Stimulated activated CD8-positive, alpha-beta memory T cell treated with anti-CD3 and anti-CD28 coated beads, Interleukin-15, amount 100 ng/mL, for 1 hour (primary cell): ENCODE results near the gene MN1.

Experiments used
- DNase-seq: peaks from one replicate; pipeline ENCODE4 v3.0.0-alpha.2; 2020; ENCODE audit warnings: low read depth

MN1 gene

DNA sequence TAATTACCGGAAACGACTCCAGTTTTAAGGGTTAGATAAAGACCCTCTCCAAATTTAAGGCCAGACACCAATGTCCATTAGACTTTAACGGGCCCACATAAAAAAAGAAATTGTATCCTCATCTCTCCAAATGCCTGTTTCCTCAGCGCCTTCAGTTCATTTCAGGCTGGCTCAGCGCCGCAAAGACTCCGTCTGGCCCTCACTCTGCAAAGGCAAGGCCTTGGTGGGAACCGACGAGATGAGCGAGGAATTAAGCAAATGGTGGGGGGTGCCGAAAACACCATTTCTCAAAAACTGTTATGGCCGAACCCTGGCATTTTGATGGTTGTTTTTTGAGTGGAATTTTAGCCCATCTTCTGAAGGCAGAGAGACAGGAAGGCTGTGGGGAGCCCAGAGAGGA lies 15.7 kb downstream of the MN1 start:
- DNase-seq = no peak

DNA sequence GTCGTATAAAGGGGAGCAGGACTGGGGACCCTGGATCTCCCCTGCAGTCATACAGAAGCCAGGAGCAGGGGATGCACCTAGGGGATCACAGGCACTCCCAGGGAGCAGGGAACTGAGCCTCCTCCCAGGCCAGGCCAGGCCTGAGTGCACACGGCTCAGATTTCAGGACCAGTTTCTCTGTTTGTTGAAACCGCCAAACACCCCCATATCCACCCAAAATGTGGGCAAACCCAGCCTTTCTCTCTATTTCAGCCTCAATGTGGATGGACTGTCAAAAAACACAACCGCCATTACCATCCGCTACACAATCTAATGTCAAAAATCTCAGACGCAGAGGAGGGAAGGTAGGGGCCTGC lies 17.5 kb downstream of the MN1 start:
- DNase-seq = no peak

DNA sequence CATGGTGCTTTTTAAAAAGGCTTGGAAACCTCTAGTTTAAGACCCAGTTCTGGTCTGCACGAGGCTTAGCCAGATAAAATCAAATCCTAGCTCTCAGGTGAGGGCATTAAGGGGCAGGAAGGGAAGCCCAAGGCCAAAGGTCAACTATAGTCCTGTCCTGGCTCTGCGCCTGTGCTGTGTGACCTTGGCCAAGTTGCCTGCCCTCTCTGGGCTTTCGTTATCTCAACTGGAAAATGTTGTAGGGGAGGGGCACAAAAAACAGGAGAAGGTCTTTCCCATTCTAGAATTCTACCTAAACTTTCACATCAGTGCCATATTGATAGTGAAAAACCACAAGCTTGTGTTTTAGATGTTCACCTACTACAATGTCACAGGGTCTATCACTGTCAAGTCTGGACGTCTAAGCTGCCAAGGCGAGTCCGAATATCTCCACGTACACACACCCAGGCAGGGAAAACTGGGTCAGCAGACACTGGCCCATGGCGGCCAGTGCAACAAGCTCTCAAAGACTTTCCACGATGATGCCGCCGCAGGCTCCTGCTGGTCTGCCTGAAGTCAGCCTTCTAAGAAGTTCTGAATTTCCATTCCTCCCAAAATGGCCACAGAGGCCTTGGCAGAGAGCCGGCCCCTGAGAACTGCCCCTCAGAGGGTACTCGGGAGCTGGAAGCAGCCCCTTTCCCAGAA lies 18.0 kb downstream of the MN1 start:
- no peak for DNase-seq

DNA sequence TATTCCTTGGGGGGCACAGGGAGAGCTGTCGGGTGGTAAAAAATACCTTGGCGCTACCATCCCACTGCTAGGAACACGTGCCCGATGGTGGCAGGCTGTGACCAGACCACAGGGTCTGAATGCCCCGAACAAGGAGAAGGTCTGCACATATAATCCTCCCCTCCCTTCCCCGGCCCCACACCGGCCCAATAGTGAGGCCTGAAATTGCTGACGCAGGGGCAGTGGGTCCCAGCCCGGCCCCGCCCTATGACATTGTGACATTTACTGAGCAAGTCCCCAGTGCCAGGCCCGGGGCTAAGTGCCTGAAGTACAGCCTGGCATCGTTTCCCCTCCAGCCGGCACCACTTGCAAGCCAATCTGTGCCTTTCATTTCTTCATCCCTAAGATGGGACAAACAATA lies 19.5 kb downstream of the MN1 start:
- no peak for DNase-seq

DNA sequence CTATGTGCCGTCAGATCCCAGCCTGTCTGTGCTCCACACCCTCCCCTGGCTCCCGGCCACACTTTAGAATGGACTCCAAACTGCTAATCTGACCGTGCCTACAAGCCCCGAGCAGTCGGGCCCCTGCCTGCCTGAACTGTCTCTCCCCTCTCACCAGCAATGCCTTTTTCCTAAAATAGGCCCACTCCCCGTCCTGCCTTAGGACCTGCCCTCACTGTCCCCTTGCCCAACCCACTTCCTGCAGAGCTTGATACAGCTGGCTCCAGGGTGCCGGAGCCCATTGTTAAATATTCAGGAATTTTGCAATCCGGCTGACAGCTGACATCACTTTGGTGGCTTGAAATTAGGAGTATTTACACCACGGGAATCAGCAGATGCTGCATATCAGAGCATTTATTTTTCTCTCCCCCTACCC lies 21.4 kb downstream of the MN1 start:
- no peak for DNase-seq

DNA sequence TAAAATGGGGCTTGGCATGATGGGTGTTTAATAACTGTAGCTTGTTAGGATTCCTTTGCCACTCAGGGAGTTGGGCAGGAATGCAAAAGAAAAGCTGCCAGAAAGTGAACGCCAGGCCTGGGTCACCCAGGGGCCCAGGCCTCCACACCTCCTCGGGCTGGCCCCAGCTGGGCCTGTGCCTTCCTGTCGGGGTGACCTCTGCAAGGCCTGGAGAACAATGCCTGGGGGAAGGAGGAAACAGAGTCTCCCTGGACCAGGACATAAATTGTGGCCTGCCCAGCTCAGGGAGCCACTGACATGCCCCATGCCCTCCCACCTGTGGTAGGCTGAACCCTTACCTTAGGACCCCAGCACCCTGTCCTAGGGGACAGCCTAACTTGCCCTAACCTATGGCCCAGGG lies 21.9 kb downstream of the MN1 start:
- DNase-seq = no peak

DNA sequence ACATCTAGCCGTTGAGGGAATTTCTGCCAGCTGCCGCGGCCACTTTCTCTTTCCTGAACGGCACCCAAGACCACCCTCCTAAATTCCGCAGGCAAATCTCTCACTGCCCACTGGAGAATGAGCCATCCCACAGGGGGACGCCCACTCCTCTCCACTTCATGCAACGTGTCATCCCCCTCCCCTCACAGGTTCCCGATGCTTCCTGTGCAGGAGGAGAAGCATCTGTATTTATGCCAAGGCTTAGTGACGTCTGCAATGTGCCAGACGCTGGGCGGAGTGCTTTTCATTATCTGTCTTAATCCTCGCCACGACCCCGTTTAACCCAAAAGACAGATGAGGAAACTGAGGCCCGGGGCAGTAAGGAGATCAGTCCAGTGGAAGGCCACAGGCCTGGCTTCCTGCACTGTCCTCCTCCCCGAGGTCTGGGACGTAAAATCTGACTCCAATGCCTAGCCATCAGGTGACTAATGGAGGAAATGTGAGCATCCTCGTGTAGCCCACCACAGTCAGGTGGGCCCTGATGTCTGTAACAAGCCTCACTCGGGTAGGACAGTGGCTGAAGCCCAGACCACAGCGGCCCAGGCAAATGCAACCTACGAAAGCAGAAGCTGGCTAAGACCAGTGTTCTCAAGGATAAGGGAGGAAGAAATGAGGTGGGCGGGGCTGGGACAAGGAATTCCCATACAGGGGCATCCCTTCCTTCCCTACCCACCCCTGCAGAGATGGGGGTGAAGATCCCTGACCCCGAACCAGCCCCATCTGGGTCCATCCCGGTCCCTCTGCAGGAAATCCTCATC lies 23.1 kb downstream of the MN1 start:
- no peak for DNase-seq

DNA sequence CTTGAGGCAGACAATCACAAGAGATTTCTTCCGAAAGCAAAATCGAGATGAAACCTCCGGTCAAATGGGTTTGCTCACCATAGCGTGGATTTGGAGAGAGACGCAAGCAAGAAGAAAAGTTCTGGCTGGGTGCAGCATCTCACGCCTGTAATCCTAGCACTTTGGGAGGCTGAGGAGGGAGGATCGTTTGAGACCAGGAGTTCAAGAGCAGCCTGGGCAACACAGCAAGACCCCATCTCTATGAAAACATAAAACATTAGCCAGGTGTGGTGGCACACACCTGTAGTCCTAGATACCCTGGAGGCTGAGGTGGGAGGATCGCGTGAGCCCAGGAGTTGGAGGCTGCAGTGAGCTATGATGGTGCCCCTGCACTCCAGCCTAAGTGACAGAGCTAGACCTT lies 24.4 kb downstream of the MN1 start:
- no peak for DNase-seq

DNA sequence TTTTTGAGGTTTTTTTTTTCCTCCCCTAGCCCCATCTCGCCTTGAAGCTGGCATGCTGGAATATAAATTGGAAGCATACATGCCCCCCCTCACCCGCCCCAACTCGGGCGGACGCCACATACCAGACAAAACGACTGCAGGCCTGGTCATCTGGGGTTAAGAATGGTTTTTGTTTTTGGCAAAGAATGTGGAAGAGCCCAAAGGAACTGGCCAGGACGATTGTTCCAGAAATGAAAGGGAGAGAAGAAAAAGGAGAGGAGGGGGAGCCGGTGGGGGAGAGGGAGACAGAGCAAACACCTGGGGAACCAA lies 25.0 kb downstream of the MN1 start:
- no peak for DNase-seq

DNA sequence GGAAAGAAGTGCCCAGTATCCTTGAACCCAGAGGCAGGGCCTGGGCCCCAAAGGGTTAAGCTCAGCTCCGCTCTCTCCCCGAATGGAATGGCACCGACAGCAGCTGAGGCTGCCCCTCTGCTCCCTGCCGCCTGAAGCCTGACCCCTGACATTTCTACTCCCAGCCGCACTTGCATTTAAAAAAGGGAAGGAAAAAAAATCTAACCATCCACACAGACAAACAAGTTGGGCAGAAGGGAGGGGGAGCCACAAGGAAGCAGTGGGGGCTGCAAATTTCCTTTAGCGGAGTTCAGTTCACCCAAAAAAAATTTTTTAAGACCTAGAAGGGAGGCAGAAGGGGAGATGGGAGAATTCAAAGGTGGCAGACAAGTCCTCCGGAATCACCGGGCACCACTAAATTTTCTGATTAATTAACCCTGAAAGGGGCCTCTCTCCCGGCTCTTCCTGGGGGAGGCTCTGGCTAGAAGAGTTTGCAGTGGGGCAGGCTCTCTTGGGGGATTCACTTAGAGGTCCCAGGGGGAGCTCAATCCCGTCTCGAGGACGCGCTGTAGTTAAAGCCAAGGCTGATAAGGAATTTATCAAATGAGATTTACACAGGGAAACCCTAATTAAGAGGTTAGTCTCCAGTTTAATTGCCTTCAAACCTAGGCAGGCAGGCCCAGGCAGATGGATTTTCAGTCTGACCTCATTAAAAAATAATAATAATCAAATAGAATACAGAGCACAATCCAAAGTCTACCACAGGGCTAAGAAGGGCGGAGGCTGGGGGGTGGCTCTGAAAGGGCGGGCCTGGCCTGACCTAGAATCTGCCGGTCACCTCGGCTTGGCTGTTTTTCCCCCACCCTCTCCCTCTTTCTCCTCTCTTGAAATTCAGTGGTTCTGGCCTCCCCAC lies 25.6 kb downstream of the MN1 start:
- no peak for DNase-seq

DNA sequence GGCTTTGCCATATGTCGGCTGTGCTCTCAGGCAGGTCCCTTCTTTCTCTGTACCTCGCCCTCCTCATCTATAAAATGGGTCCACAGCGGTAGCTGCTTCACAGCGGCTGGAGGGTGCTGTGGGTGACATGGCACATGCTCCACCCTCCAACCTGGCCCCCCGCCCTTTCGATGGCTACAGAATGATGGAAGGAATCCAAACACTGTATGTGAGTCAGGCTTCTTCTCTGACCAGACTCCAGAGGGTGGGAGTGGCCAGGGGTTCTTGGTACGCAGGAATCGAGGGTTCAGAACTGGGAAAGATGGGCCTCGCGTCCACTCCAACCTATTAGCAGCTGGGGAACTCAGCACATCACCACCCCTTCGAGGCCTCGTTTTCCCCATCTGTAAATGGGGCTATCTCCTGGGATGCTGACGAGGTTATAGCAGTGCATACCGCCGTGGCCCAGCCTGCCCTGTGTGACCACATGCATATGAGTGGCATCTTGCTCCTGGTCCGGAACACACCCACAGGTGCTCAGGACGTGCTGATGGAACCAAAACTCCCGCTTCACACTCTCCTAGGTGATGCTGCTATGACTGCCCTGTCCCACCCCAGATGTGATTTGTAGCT lies 26.4 kb downstream of the MN1 start:
- no peak for DNase-seq

DNA sequence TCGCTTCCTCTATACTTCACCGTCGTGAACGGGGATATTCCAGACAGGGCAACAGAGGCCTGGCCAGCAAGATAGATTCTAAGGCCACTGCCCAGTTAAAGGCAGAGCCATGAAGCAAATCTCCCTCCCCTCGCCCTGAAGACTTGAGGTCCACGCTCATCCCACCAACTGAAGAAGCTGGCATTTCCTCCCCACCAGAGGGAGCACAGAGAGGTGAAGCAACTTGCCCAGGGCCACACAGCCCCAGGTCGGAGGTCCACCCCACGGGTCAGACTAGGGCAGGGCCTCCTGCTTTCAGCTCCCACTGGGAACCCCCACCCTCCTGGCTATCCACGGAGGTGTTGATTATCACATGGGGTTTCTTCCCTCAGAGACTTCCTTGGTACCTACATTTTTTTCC lies 27.4 kb downstream of the MN1 start:
- no peak for DNase-seq

DNA sequence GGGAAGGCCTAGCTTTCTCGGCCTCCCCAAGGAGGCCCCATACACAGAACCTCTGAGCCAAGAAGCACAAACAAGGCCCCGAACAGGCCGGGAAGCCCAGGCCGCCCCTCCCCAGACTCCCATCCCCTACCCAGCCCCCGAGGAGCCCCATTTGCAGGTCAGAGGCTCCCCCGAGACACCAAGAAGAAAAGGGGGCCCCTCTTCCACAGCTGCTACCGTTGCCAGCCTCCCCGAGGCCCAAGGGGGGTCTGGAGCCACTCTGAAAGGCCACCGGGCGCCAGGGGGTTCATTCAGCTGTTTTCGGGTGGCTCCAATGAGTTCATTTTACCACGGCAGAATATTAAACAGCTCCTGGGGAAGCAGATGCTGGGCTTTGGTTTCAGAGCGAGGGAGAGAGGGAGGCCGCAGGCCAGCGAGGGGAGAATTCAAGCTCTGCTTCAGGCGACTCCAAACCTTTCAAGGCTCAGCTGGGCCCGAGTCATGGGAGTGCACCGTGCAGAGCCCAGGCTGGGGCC lies 28.5 kb downstream of the MN1 start:
- no peak for DNase-seq

DNA sequence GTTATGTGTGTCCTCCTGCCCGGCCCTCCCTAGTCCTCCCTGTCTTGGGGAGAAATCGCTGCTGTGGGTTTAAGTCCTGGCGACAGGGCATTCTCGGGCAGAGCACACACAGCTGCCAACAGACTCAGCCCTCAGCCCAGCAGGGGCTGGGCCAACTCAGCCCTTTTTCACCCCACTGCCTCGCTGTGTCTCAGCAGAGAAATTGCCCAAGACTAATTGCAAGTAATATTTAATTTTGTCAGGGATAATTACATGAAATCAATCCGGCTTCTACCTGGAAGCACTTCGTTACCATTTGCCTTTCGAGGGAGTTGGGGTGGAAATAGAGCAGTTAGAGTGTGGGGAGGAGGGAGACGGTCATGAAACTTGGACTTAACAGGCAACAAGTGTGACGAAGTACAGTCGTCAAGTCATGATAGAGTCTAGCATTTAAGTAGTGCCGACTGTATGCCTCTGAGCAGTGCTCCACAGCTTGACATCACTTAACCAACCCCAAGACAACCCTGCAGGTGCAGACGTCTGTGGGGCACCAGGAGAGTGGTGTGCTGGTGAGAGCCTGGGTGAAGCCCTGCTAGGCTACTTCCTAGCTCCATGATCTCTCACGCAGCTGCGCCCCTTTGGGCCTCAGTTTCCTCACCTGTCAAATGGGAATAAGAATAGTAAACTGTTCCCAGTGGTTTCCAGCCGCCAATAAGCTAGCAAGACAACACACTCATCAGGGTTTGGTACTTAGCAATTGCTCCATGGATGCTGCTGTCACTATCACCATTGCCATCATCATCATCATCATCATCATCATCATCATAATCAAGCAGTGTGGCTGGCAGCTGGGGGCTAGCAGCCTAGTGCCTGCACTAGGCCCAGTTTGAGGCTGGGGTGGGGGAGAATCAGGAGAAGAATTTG lies 29.2 kb downstream of the MN1 start:
- DNase-seq = no peak

DNA sequence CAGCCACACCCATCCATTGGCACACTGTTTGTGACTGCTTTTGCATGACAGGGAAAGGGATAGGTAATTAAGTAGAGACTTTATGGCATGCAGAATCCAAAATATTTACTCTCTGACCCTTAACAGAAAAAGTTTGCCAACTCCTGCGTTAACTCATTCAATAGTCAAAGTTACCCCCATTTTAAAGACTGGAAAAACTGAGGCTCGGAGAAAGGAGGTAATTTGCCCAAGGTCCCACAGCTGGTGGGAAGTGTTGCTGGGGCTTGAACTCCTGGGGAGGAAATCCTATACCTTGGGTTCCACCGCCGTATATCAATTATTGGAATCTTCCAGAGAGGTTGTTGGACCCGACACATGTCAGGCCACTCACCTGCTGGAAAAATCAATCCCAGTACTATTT lies 29.9 kb downstream of the MN1 start:
- DNase-seq = no peak

DNA sequence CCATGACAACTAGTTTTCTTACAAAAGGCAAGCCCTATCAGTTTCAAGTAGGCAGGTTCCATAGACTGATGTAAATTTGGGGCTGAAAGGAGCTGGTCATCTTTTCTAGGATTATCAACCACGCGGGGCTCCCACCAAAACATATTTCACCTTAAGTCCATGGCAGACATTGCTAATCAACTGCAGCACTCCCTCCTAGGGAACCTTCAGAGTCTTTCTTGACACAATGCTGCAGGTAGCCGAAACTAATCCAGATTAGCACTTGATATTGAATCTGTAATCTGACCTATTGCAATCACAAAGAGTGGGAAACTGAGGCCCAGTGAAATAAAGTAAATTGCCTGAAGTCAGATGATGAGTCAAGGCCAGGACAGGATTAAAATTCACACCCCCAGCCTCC lies 32.5 kb downstream of the MN1 start:
- no peak for DNase-seq

DNA sequence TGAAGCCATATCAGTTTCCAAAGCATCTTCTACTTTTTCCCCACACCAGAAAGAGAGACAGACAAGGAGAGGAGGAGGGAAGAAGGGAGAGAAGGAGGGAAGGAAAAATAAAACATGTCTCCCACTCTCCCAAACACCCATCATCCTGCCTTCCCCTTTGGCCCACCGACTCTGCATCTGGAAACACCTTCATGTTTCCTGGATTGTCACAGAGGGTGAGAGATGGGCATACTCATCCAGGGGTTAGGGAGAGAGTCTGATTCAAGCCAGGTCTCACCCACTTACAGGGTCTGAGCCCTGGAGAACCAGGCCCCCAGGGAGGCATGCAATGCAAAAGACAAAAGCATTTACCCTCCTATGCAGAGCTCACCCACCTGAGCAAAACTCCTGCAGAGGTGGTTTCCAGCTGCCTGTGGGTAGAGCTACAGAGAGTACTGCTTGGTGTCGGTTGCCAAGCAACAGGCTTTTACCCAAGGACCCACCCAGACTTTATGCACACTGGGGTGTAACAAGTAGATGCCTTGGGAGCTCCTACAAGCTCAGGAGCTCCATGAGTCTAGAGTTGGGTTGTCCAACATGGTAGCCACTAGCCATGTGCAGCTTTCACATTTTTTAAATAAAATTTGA lies 33.4 kb downstream of the MN1 start:
- no peak for DNase-seq

DNA sequence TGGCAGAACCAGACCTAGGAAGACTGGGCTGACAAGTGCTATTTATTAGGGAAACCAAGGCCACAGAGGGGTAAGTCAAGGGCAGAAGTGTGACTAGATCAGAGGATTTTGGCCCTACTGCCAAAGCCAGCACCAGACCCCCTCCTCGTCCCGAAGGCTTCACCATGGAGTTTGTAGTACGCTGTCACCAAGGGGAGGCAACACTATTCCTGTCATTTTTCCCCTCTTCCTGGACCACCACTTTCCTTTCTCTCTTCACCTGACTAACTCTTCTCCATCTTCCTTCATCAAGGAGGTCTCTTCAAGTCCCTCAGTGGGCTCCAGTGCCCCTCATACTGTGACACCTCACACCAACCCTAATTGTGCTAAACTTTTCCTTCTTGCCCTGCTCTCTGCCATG lies 34.9 kb downstream of the MN1 start:
- DNase-seq = no peak

DNA sequence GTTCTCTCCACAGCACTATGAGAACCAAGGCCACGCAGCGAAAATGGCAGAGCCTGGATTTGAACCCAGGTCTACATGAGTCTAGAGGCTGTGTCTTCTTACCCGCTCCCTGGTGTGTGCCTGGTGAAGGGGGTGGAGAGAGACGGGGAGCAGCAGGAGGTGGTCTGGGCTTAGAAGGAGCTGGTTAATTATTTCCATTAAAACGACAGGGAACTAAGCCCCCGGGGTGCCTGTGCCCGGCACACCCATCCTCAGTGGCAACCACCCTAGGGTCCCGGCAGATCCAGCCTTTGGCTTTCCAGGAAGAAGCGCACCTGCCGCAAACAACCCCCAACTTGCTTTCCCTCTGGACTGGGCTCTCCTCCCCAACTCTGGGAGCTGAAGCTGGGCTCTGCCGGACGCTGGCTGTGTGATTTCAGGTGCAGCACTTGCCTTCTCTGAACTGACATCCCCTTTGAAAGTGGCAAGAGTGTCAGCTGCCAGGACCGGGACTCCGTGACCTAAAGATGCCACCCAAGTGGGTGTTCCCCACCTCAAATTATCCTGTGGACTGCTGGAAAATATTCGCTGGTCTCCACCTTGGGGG lies 35.8 kb downstream of the MN1 start:
- DNase-seq = no peak

DNA sequence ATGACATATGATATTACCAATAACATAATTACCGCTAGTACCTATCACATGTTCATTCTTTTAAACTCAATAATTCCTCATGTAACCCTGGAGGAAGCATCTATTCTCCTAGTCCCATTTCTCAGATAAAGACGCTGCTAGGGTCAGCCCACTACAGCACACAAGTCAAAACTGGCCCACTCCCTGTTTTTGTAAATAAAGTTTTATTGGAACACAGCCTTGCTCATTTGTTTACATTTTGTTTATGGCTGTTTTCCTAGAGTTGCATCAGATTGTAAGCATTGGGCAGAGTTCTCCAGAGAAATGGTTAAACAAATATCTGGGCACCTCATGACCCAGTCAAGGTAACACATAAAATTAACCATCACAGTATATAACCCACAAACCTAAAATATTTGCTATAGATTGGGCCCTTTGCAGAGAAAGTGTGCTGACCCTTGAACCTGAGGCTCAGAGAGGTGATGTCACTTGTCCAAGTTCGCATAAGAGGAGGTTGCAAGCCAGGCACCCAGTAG lies 36.8 kb downstream of the MN1 start:
- no peak for DNase-seq
